Activated CD4-positive, alpha-beta T cell treated with anti-CD3 and anti-CD28 coated beads, Interleukin-2, amount 50 U/mL, for 24 hours (primary cell): ENCODE data around the gene IGF2BP2.
"Not testable (repeated sequence)": the region's sequence is repeated elsewhere in the genome, so short reads cannot be mapped to it uniquely, and the experiment has no call there.

ENCODE experiments used
- DNase-seq, 2 donors: peaks; one replicate each; pipeline ENCODE4 v3.0.0-alpha.2; 2020; ENCODE audit warnings: low read depth in 1 of 2, low spot score in 1 of 2

Gene IGF2BP2

GRCh38 chr3:185716436-185717108 is 108.3 kb downstream of the IGF2BP2 start:
- DNase-seq, result no peak

DNA sequence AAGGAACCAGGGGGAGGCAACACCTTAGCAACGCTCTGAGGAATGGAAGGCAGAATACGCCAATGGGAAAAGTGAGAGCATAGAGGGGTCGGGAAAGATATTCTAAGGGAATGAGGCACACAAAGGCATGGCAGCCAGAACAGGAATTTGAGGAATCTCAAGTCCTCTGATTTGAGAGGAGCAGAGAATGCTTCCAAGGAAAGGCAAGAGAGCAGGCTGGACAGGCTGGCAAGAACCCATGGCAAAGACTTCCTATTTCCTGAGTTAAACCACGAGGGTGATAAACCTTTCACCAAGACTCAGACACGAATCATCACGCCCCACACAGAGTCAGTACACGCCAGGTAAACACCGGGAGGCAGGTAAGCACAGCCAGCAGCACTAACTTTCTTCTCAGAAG is 109.8 kb downstream of the IGF2BP2 start:
- DNase-seq, result no peak

DNA sequence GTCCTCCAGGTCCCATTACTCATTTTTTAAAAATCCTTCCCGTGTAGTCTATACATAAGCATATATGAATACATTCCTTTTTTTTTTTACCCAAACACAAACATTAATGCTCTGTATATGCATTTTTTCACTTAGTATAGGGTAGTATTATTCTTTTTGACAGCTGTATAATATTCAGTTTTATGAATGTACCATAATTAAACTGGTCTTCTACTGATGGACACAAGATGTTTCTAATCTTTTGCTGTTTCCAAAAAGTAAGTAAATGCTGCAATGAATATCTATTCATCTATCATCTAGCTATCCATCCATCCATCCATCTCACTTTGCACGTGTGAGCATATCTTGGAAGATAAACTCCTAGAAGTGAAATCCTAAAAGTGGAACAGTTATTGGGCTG is 110.8 kb downstream of the IGF2BP2 start:
- DNase-seq, result no peak

DNA sequence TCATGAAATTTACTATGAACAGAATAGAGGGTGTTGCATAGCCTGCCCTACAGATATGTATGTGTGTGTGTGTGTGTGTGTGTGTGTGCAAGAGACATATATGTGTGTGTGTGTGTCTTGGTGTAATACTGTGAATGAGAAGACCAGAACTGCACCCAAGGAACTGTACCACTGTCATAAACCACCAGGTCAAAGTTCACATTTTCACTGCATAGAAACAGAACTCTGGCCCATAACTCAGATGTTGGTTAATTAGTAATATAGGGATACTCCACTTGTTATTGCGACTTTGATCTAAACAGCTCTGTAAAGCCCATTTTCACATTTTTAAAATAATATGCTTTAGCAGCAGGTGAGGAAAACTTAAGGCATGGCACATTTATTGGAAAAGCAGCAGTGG is 111.8 kb downstream of the IGF2BP2 start:
- DNase-seq, result no peak

DNA sequence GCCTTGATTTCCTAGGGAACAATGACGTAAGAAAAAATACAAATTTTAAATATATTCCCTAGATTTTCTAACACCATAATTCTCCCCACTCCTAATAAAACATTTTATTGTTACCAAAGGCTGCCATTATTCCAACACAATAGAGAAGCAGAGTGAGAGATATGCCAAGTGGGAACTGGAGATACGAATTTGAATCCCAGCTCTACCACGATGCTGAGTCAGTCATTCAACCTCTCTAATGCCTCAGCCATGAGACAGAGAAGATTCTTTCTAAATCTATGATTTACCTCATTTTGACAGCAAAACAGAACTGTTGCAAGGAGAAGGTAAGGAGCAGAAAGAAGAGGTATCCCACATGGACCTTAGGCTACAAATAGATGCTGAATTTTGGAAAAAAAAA is 112.5 kb downstream of the IGF2BP2 start:
- no peak for DNase-seq

GRCh38 chr3:185711255-185711870 is 113.5 kb downstream of the IGF2BP2 start:
- DNase-seq, result no peak

DNA sequence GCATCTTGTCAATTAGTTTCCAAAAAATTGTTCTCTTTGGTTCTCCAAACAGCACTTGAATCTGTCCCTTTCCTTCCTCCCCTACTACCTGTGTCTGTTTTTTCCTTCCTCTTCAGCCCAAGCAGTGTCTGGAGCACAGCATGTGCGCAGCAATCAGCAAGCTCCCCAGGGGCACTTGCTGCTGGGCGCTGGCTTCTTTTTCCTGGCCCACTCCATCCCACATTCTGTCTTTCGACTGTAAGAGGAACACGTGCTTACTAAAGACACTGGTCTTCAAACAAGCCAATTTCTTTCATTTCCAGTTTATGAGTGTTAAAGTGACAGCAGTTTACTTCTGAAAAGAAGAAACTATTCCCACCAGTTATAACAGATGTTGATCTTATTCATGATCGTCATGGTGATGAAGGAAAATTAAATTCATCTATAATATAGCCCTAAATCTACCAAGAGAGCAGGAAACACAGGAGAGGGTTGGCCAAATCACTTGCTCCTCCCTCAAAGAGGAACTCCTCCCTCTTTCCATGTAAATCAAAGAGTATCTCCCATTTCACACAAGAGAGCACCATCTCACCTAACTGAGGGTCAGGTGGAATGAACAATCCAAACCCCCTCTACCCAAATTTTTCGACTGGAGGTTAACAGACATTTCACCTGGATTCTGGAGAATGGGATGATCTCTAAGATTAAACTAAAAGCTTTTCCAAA is 115.4 kb downstream of the IGF2BP2 start:
- DNase-seq, result no peak

DNA sequence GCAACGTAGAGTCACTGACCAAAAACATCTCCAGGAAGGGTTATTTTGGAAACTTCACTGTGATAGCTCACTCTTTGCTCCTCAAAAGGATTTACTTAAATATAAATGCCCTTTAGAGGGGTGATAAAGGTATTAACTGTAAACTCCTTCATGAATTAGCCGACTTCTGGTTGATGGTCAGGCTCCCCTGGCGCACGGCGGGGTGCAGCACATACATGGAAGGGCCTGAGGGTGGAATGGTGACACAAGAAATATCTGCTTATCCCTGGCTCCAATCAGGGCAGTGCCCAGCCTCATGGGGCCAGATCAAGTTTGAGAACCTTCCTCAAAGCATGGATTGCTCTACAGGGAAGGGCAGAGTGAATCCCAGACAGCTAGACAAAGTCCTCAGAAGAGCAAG is 116.5 kb downstream of the IGF2BP2 start:
- no peak for DNase-seq

DNA sequence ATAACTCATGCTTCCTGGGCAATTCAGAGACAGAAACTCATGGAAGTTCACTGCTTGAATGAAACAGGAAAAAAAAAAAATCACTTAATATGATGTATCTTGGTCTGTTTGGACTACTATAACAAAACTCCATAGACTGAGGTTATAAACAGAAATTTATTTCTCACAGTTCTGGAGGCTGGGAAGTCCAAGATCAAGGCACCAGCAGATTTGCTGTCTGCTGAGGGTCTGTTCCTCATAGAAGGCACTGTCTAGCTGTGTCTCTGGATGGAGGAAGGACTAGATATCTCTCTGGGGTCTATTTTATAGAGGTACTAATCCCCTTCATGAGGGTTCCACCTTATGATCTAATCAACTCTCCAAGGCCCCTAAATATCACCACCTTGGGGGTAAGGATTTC is 119.3 kb downstream of the IGF2BP2 start:
- no peak for DNase-seq

- DNase-seq, result no peak
Measured at GRCh38 chr3:185702262-185703225, 122.3 kb downstream of the IGF2BP2 start.

- no peak for DNase-seq
Measured at GRCh38 chr3:185701611-185702261, 123.1 kb downstream of the IGF2BP2 start.

GRCh38 chr3:185699927-185700326 is 124.9 kb downstream of the IGF2BP2 start:
- no peak for DNase-seq

DNA sequence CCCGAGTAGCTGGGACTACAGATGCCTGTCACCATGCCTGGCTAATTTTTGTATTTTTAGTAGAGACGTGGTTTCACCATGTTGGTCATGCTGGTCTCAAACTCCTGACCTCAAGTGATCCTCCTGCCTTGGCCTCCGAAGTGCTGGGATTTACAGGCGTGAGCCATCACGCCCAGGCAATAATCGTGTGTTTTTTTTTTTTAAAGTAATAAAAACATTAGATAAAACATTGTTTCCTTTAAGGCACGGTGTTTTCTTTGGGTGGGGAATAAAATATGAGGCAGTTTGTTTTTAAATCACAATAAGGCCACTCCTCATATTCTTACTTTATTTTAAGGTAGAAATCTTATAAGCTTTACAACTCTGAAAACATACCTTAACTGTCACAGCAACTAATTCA is 127.6 kb downstream of the IGF2BP2 start:
- DNase-seq, result not testable (repeated sequence)

DNA sequence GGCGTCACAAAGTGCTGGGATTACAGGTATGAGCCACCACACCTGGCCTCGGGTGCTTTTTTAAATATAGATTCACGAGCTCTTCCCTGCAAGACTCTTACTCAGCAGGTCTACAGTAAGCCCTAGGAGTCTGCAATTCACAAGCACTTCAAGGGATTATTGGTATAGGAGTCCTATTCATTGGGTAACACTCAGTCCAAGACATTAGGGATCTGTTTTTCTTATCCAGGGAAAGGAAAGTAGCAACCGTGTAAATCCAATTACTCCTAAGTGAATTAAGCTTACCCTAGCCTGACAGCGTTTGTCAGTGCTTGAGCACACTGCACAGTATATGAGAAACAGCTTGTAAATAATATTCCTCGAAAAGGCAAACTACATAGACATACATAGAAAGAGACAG is 128.8 kb downstream of the IGF2BP2 start:
- DNase-seq, result no peak

GRCh38 chr3:185693985-185694653 is 130.7 kb downstream of the IGF2BP2 start:
- no peak for DNase-seq

DNA sequence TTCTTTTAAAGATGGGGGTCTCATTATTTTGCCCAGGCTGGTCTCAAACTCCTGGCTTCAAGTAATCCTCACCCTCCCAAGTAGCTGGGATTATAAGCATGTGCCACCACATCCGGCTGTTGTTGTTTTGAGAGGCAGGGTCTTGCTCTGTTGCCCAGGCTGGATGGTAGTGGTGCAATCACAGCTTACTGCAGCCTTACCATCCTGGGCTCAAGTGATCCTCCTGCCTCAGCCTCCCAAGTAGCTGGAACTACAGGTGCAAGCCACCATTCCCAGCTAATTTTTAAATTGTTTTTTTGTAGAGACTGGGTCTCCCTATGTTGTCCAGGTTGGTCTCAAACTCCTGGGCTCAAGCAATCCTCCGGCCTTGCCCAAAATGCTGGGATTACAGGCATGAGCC is 133.2 kb downstream of the IGF2BP2 start:
- no peak for DNase-seq

- no peak for DNase-seq
Measured at GRCh38 chr3:185687271-185687878, 137.5 kb downstream of the IGF2BP2 start.

DNA sequence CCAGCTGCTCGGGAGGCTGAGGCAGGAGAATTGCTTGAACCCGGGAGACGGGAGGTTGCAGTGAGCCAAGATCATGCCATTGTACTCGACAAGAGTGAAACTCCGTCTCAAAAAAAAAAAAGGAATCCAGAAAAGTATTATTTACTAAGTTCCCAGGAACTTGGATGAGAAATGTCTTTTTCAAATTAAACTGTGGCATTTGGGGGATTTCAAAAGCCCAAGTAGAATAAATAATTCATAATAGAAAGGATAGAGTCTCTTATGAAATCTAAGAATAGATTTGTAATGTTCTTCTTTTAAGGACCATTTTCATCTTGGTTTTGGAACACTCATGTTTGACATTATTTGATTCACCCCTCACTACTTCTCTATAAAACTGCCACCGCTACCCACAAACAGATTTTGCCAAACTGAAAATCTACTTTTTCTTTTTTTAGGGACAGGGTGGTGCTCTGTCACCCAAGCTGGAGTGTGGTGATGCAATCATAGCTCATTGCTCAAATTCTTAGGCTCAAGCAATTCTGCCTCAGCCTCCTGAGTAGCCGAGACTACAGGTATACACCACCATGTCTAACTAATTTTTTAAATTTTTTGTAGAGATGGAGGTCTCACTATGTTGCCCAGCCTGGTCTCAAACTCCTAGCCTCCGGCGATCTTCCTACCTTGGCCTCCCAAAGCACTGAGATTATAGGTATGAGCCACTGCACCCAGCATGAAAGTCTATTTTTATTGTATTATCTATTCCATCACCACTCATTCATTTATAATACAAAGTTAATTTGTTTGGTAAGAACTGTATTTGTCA is 139.4 kb downstream of the IGF2BP2 start:
- DNase-seq, result no peak

DNA sequence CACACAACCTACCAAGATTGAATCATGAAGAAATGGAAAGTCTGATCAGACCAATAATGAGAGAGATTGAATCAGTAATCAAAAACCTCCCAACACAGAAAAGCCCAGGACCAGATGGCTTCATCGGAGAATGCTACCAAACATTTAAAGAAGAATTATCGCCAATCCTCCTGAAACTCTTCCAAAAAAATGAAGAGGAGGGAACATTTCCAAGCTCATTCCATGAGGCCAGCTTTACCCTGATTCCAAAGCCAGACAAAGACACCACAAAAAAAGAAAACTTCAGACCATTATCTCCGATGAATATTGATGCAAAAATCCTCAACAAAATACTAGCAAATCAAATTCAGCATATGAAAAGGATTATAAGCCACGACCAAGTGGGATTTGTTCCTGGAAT is 144.6 kb downstream of the IGF2BP2 start:
- DNase-seq, result no peak
